Keratinocyte (primary cell): ENCODE measurements around the gene SUGCT.
A peak's percentile ranks its signal among the peaks of the same experiment; 100 is the strongest.

Experiments
- EZH2 ChIP-seq: IDR thresholded peaks from one replicate; pipeline ENCODE4 v1.6.1; 2012; ENCODE audit warnings: inconsistent platforms, mild to moderate bottlenecking, low read length, moderate library complexity
- TF ChIP-seq, protein P1 (sequence below), 3 experiments: IDR thresholded peaks in 1 of 3; conservative IDR thresholded peaks in 1 of 3; optimal IDR thresholded peaks in 1 of 3; 2 replicates in 2 of 3; 3 replicates in 1 of 3; pipeline versions ENCODE3 to v1.5.1; 2011; ENCODE audit warnings: low read length in 3 of 3, mild to moderate bottlenecking in 3 of 3, moderate library complexity in 2 of 3, control low read depth in 1 of 3, inconsistent platforms in 1 of 3; ENCODE audit not compliant: insufficient read depth in 2 of 3; ENCODE audit errors: extremely low read depth in 1 of 3

DNA sequence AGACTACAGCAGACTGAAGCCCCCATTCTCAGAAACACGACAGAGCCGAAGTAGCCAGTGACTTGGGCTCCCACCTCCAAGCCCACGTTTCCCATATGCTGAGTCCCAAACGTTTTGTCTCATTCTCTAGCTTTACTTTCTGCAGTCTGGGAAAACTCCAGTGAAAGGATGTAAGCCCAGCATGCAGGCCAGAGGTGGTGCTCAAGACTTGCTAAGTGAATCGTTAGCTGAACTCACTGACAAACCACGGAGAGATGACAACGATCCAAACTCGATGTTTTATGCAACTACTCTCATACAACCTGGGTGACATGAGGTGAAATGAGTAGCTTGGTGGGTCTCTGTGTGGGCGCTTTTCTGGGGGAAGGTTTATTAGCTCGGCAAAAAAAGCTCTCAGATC is 731.8 kb downstream of the SUGCT start:
- TF ChIP-seq, protein P1, sequence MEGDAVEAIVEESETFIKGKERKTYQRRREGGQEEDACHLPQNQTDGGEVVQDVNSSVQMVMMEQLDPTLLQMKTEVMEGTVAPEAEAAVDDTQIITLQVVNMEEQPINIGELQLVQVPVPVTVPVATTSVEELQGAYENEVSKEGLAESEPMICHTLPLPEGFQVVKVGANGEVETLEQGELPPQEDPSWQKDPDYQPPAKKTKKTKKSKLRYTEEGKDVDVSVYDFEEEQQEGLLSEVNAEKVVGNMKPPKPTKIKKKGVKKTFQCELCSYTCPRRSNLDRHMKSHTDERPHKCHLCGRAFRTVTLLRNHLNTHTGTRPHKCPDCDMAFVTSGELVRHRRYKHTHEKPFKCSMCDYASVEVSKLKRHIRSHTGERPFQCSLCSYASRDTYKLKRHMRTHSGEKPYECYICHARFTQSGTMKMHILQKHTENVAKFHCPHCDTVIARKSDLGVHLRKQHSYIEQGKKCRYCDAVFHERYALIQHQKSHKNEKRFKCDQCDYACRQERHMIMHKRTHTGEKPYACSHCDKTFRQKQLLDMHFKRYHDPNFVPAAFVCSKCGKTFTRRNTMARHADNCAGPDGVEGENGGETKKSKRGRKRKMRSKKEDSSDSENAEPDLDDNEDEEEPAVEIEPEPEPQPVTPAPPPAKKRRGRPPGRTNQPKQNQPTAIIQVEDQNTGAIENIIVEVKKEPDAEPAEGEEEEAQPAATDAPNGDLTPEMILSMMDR (optimal IDR thresholded peaks at IDR 0.05 in 1 of 3, IDR thresholded peaks at IDR 0.05 in 1 of 3, conservative IDR thresholded peaks at IDR 0.05 in 1 of 3; ENCODE audit: extremely low read depth in 1 of 3, insufficient read depth in 2 of 3, low read length in 3 of 3), result peak in 1 of 3 experiments; percentile 15
- no peak for TF ChIP-seq EZH2
